Endodermal cell (in vitro differentiated cells): ENCODE results near the gene ASTN1. TPM values are rescaled to one million over a fixed set of nuclear protein-coding genes. Genes with fewer than 3 reads are reported as not detected.
A peak's percentile ranks its signal among the peaks of the same experiment; 100 is the strongest.

Source experiments
- DNase-seq: peaks from one replicate; pipeline ENCODE4 v3.0.0-alpha.2; 2017
- H3K27ac ChIP-seq: 2 replicates; pipeline ENCODE4 v1.5.1; 2013; ENCODE audit warnings: mild to moderate bottlenecking, low read depth, low read length, moderate library complexity
- H3K27me3 ChIP-seq: 2 replicates; pipeline ENCODE4 v1.6.1; 2013; ENCODE audit warnings: mild to moderate bottlenecking, low read length, moderate library complexity; ENCODE audit not compliant: insufficient read depth, control insufficient read depth, poor library complexity, severe bottlenecking
- H3K36me3 ChIP-seq: 2 replicates; pipeline ENCODE4 v1.7.0; 2013; ENCODE audit warnings: mild to moderate bottlenecking, low read length, moderate library complexity; ENCODE audit not compliant: control insufficient read depth, insufficient read depth
- H3K4me1 ChIP-seq: one replicate; pipeline ENCODE4 v1.7.0; 2013; ENCODE audit warnings: low read length; ENCODE audit not compliant: control insufficient read depth, insufficient read depth
- H3K4me3 ChIP-seq: 2 replicates; pipeline ENCODE4 v1.5.1; 2013; ENCODE audit warnings: mild to moderate bottlenecking, low read length, moderate library complexity
- H3K9ac ChIP-seq: 2 replicates; pipeline ENCODE4 v1.6.1; 2013; ENCODE audit warnings: mild to moderate bottlenecking, low read length, moderate library complexity; ENCODE audit not compliant: poor library complexity, severe bottlenecking; ENCODE audit errors: extremely low read depth
- H3K9me3 ChIP-seq: 2 replicates; pipeline ENCODE4 v1.6.1; 2013; ENCODE audit warnings: mild to moderate bottlenecking, low read length, moderate library complexity; ENCODE audit not compliant: control insufficient read depth
- H3K27ac Mint-ChIP-seq: 2 replicates; pipeline ENCODE4 v1.8.0; 2020; ENCODE audit warnings: mixed read lengths
- H3K27me3 Mint-ChIP-seq: 2 replicates; pipeline ENCODE4 v1.8.0; 2021; ENCODE audit warnings: mild to moderate bottlenecking, mixed read lengths; ENCODE audit not compliant: insufficient read depth
- H3K36me3 Mint-ChIP-seq: 2 replicates; pipeline ENCODE4 v1.8.0; 2020; ENCODE audit warnings: low read depth, mixed read lengths
- H3K4me1 Mint-ChIP-seq: 2 replicates; pipeline ENCODE4 v1.8.0; 2020; ENCODE audit warnings: mixed read lengths
- H3K4me3 Mint-ChIP-seq: 2 replicates; pipeline ENCODE4 v1.8.0; 2020; ENCODE audit warnings: mild to moderate bottlenecking, moderate library complexity, mixed read lengths
- H3K9me3 Mint-ChIP-seq: 2 replicates; pipeline ENCODE4 v1.8.0; 2020; ENCODE audit warnings: mild to moderate bottlenecking, mixed read lengths
- CTCF ChIP-seq: fragments of 200-600 bp; sonication (generic); conservative IDR thresholded peaks from 2 replicates; pipeline ENCODE4 v1.5.0; 2021; ENCODE audit warnings: antibody characterized with exemption, mild to moderate bottlenecking
- WGBS, 2 experiments: methylation state at CpG; one replicate each; pipeline versions ENCODE4 v1.1.5 to v1.1.7; 2013; ENCODE audit warnings: missing lambda C conversion rate in 2 of 2, mixed read lengths in 1 of 2; ENCODE audit not compliant: insufficient coverage in 1 of 2, insufficient read length in 1 of 2; 5-methylcytosine and 5-hydroxymethylcytosine counted together
- total RNA-seq, 2 donors: library from RNA; stranded (reverse); fragmentation: NEBNext Ultra II Directional in 1 of 2; extraction: Animal tissue kit (Norgen Biotek cat#: 25700) in 1 of 2; gene quantifications; 2 replicates in 1 of 2; 3 replicates in 1 of 2; pipeline ENCODE4 v1.2.1, GENCODE V29; 2021

Gene ASTN1
- total RNA-seq, 2 donors from 2014 or later, result 0.31 to 0.70 TPM

- H3K27ac ChIP-seq, result no peak overlapping the region
- Mint-ChIP-seq H3K36me3 (no peaks in the 10 kb centered on the region), H3K4me1 (peaks cover 6% of the 10 kb centered on the region), H3K27ac (no peak overlapping the region), H3K4me3 (no peak overlapping the region), H3K9me3 (no peaks in the 10 kb centered on the region), H3K27me3 (no peaks in the 10 kb centered on the region)
- no peak overlapping the region for H3K9ac ChIP-seq
- TF ChIP-seq CTCF, result no peak
- no peaks in the 10 kb centered on the region for H3K9me3 ChIP-seq
- no peaks in the 10 kb centered on the region for H3K27me3 ChIP-seq
- WGBS, 2 experiments, result 92 to 95% methylated on average over 3 of the region's 3 CpGs
- peaks cover 3% of the 10 kb centered on the region for H3K4me1 ChIP-seq
- H3K36me3 ChIP-seq, result no peaks in the 10 kb centered on the region
- no peak for DNase-seq
- H3K4me3 ChIP-seq, result no peak overlapping the region
These were observed 312.4 kb downstream of the ASTN1 start for GRCh38 chr1:176852124-176852523.

GRCh38 chr1:176850871-176851270 is 313.6 kb downstream of the ASTN1 start:
- Histone ChIP-seq H3K9ac (no peak overlapping the region), H3K4me3 (no peak overlapping the region), H3K27ac (no peak overlapping the region), H3K27me3 (no peaks in the 10 kb centered on the region), H3K9me3 (no peaks in the 10 kb centered on the region), H3K4me1 (peaks cover 7% of the 10 kb centered on the region), H3K36me3 (no peaks in the 10 kb centered on the region)
- H3K4me3 Mint-ChIP-seq, result no peak overlapping the region
- no peak for TF ChIP-seq CTCF
- no peaks in the 10 kb centered on the region for H3K36me3 Mint-ChIP-seq
- WGBS, 2 experiments, result 78 to 84% methylated on average over 4 of the region's 4 CpGs
- no peaks in the 10 kb centered on the region for H3K9me3 Mint-ChIP-seq
- no peak overlapping the region for H3K27ac Mint-ChIP-seq
- DNase-seq, result no peak
- H3K27me3 Mint-ChIP-seq, result no peaks in the 10 kb centered on the region
- peaks cover 11% of the 10 kb centered on the region for H3K4me1 Mint-ChIP-seq

- Histone ChIP-seq H3K9ac (no peak overlapping the region), H3K27ac (no peak overlapping the region), H3K27me3 (no peaks in the 10 kb centered on the region), H3K4me3 (no peak overlapping the region), H3K36me3 (no peaks in the 10 kb centered on the region), H3K4me1 (peaks cover 10% of the 10 kb centered on the region), H3K9me3 (no peaks in the 10 kb centered on the region)
- no peak for DNase-seq
- peaks cover 23% of the 10 kb centered on the region for H3K4me1 Mint-ChIP-seq
- 81 to 93% methylated on average over 2 to 3 of the region's 3 CpGs for WGBS, 2 experiments
- no peaks in the 10 kb centered on the region for H3K27me3 Mint-ChIP-seq
- no peak overlapping the region for H3K27ac Mint-ChIP-seq
- H3K36me3 Mint-ChIP-seq, result no peaks in the 10 kb centered on the region
- peak; percentile 26 for TF ChIP-seq CTCF
- no peaks in the 10 kb centered on the region for H3K9me3 Mint-ChIP-seq
- H3K4me3 Mint-ChIP-seq, result no peak overlapping the region
These were observed 315.2 kb downstream of the ASTN1 start for GRCh38 chr1:176849281-176849680.
